Endothelial cell of umbilical vein (primary cell): Measurements from ENCODE around the gene LGI1.

Experiments used
- CTCF ChIP-seq, 2 donors: IDR thresholded peaks; 1 replicate in 1 of 2; 2 replicates in 1 of 2; pipeline ENCODE4 v1.5.1; 2011; ENCODE audit warnings: low read length in 2 of 2, mild to moderate bottlenecking in 2 of 2, moderate library complexity in 2 of 2, control low read depth in 1 of 2, inconsistent platforms in 1 of 2, low read depth in 1 of 2; ENCODE audit not compliant: insufficient read depth in 1 of 2; ENCODE audit errors: extremely low read depth in 1 of 2
- EZH2 ChIP-seq: IDR thresholded peaks from 2 replicates; pipeline ENCODE4 v1.6.1; 2012; ENCODE audit warnings: borderline replicate concordance, low read depth, mild to moderate bottlenecking, moderate library complexity, low read length, inconsistent platforms; ENCODE audit not compliant: severe bottlenecking
- FOS ChIP-seq: IDR thresholded peaks from 2 replicates; pipeline ENCODE4 v1.6.1; 2011; ENCODE audit warnings: mild to moderate bottlenecking, low read length, moderate library complexity, borderline replicate concordance; ENCODE audit not compliant: insufficient read depth
- GATA2 ChIP-seq: IDR thresholded peaks from 2 replicates; pipeline ENCODE4 v1.7.0; 2011; ENCODE audit warnings: low read depth, mild to moderate bottlenecking, moderate library complexity, mixed read lengths, low read length; ENCODE audit not compliant: insufficient read length, insufficient read depth
- JUN ChIP-seq: IDR thresholded peaks from 2 replicates; pipeline ENCODE4 v1.6.1; 2011; ENCODE audit warnings: borderline replicate concordance, low read depth; ENCODE audit not compliant: insufficient read length, insufficient read depth
- MAX ChIP-seq: IDR thresholded peaks from 2 replicates; pipeline ENCODE4 v1.6.1; 2011; ENCODE audit not compliant: insufficient read depth, insufficient read length
- MYC ChIP-seq: IDR thresholded peaks from one replicate; pipeline ENCODE4 v1.6.1; 2011; ENCODE audit warnings: mild to moderate bottlenecking, low read depth, low read length
- POLR2A ChIP-seq: IDR thresholded peaks from 2 replicates; pipeline ENCODE4 v1.6.1; 2012; ENCODE audit warnings: low read depth, mild to moderate bottlenecking, control low read depth, low read length
- POLR2AphosphoS5 ChIP-seq: IDR thresholded peaks from 2 replicates; pipeline ENCODE4 v1.6.1; 2012; ENCODE audit warnings: low read depth, mild to moderate bottlenecking, control low read depth, low read length, moderate library complexity; ENCODE audit not compliant: insufficient read depth

GRCh38 chr10:93835770-93836169 is 78.0 kb downstream of the LGI1 start:
- TF ChIP-seq CTCF (IDR thresholded peaks at IDR 0.05; ENCODE audit: extremely low read depth in 1 of 2, insufficient read depth in 1 of 2, low read depth in 1 of 2, low read length in 2 of 2) (no peak), POLR2A (no peak), EZH2 (no peak), MYC (no peak), POLR2AphosphoS5 (no peak), MAX (no peak), JUN (no peak), GATA2 (no peak), FOS (no peak)
